GM12878 (cell line): ENCODE data around the gene STK32A. TPM values are rescaled to one million over a fixed set of nuclear protein-coding genes. Genes with fewer than 3 reads are reported as not detected.

Experiments
- ATAC-seq: fragments of 200-7000 bp; cut with Tn5 transposase; 3 replicates; pipeline ENCODE4 v1.9.1; 2020; ENCODE audit warnings: mild to moderate bottlenecking, moderate library complexity
- BruUV-seq: library from RNA; stranded (reverse); fragments of 400-500 nt; replicated peaks from 2 replicates; lab custom pipeline; 2021; lab: Mats Ljungman, UMichigan
- CTCF ChIA-PET: fragments of 300-600 bp; sonication (Branson Sonifier 250); formaldehyde crosslinking; extraction: SDS; loops from one replicate; lab custom pipeline; 2021; ENCODE audit warnings: inconsistent platforms; lab: Yijun Ruan, JAX
- POLR2A ChIA-PET: fragments of 350-600 bp; formaldehyde crosslinking; extraction: SDS; loops from one replicate; lab custom pipeline; 2021; ENCODE audit warnings: inconsistent platforms; lab: Charles Lee
- RAD21 ChIA-PET: fragments of 300-600 bp; sonication (Branson Sonifier 250); formaldehyde crosslinking; loops from one replicate; lab custom pipeline; 2023; ENCODE audit warnings: antibody characterized with exemption; ENCODE audit not compliant: unreplicated experiment; lab: Charles Lee
- SMC1A ChIA-PET: fragments of 300-600 bp; sonication (Branson Sonifier 250); formaldehyde crosslinking; loops from one replicate; lab custom pipeline; 2023; ENCODE audit not compliant: unreplicated experiment, uncharacterized antibody; lab: Charles Lee
- DNase-seq: peaks from one replicate; pipeline ENCODE4 v3.0.0-alpha.2; 2011; ENCODE audit warnings: low read depth, low spot score
- FAIRE-seq: peaks from 3 replicates; lab custom pipeline; 2011; peaks lifted over from hg19 to GRCh38; lab: Jason Lieb, UNC
- H2AFZ ChIP-seq: 2 replicates; pipeline ENCODE4 v1.6.0; 2011; ENCODE audit warnings: low read depth, low read length, control low read depth; ENCODE audit not compliant: control insufficient read depth
- H3K27ac ChIP-seq: 2 replicates; pipeline ENCODE4 v1.5.1; 2011; ENCODE audit warnings: control low read depth; ENCODE audit not compliant: control insufficient read depth, insufficient read depth
- H3K27me3 ChIP-seq, 2 experiments: replicated peaks in 1 of 2; 2 replicates each; pipeline versions ENCODE4 v1.6.0 to v1.6.1; 2011; ENCODE audit warnings: low read length in 1 of 2; ENCODE audit not compliant: control insufficient read depth in 2 of 2, insufficient read depth in 2 of 2
- H3K36me3 ChIP-seq, 2 experiments: 2 replicates each; pipeline ENCODE4 v1.5.1; 2011; ENCODE audit warnings: low read length in 1 of 2; ENCODE audit not compliant: control insufficient read depth in 2 of 2, insufficient read depth in 2 of 2
- H3K4me1 ChIP-seq: 2 replicates; pipeline ENCODE4 v1.6.1; 2011; ENCODE audit warnings: mild to moderate bottlenecking, low read length, moderate library complexity, mixed read lengths; ENCODE audit not compliant: control insufficient read depth, insufficient read depth
- H3K4me2 ChIP-seq: 2 replicates; pipeline ENCODE4 v1.6.0; 2011; ENCODE audit warnings: control low read depth; ENCODE audit not compliant: control insufficient read depth, insufficient read depth
- H3K4me3 ChIP-seq: fragments of 200-600 bp; sonication (generic); 2 replicates; pipeline ENCODE4 v1.5.1; 2016
- H3K79me2 ChIP-seq: 2 replicates; pipeline ENCODE4 v1.6.0; 2011; ENCODE audit warnings: low read length; ENCODE audit not compliant: control insufficient read depth, insufficient read depth
- H3K9ac ChIP-seq: 2 replicates; pipeline ENCODE4 v1.8.0; 2011; ENCODE audit warnings: low read length, control low read depth, mixed read lengths; ENCODE audit not compliant: control insufficient read depth, insufficient read depth
- H3K9me3 ChIP-seq: replicated peaks from 3 replicates; pipeline ENCODE4 v1.5.1; 2011; ENCODE audit warnings: mild to moderate bottlenecking, low read length; ENCODE audit not compliant: control insufficient read depth, insufficient read depth
- H4K20me1 ChIP-seq: 2 replicates; pipeline ENCODE4 v1.6.0; 2011; ENCODE audit not compliant: control insufficient read depth, insufficient read depth
- EED ChIP-seq: sonication (generic); IDR thresholded peaks from 2 replicates; pipeline ENCODE4 v1.6.1; 2016; ENCODE audit warnings: antibody characterized with exemption, low read depth
- NR2F1 ChIP-seq: fragments of 450-650 bp; conservative IDR thresholded peaks from 2 replicates; pipeline ENCODE4 v1.6.1; 2017; ENCODE audit warnings: mild to moderate bottlenecking
- PBX3 ChIP-seq: IDR thresholded peaks from 2 replicates; pipeline ENCODE4 v1.6.1; 2011; ENCODE audit warnings: mild to moderate bottlenecking, low read depth, low read length, moderate library complexity; ENCODE audit not compliant: insufficient replicate concordance
- POLR2A ChIP-seq: IDR thresholded peaks from 2 replicates; pipeline ENCODE4 v1.6.1; 2011; ENCODE audit warnings: low read depth, mild to moderate bottlenecking, low read length
- SMC3 ChIP-seq: IDR thresholded peaks from 2 replicates; pipeline ENCODE4 v1.6.1; 2011; ENCODE audit warnings: low read length, improper control_type of control experiment, borderline replicate concordance
- ZBTB11 ChIP-seq: fragments of 450-650 bp; formaldehyde crosslinking; IDR thresholded peaks from 2 replicates; pipeline ENCODE4 v1.5.0; 2022; ENCODE audit warnings: mild to moderate bottlenecking, missing genetic modification characterization
- ZNF687 ChIP-seq: fragments of 450-650 bp; IDR thresholded peaks from 2 replicates; pipeline ENCODE4 v1.6.1; 2017; ENCODE audit warnings: mild to moderate bottlenecking, moderate library complexity
- WGBS: methylation state at CpG from one replicate; pipeline ENCODE4 v1.1.6; 2016; ENCODE audit warnings: low lambda C conversion rate; ENCODE audit not compliant: insufficient replicate concordance, insufficient coverage; ENCODE audit errors: missing lambda C conversion rate; 5-methylcytosine and 5-hydroxymethylcytosine counted together
- in situ Hi-C: fragments of 300-500 bp; cut with MboI; formaldehyde crosslinking; loops from 9 replicates; pipeline ENCODE4 v1.14.3; 2018; ENCODE audit warnings: mixed read lengths
- intact Hi-C: fragments of 100-400 bp; cut with micrococcal nuclease; formaldehyde crosslinking; loops from one replicate; pipeline ENCODE4 v1.14.2; 2022; ENCODE audit not compliant: unreplicated experiment
- polyA plus RNA-seq, 11 experiments: library from polyadenylated mRNA; depleted of rRNA in 4 of 11; unstranded in 6 of 11; stranded (reverse) in 5 of 11; fragments of >200 nt; fragmentation: Nextera tagmentation in 4 of 11; fragmentation: Illumina TruSeq in 1 of 11; extraction: Ambion mirVana in 4 of 11; extraction: Trizol in 1 of 11; gene quantifications; 1 replicate in 1 of 11; 2 replicates in 10 of 11; pipeline versions ENCODE4 v1.2.1 to v1.2.3, GENCODE V29; 2011 to 2016; ENCODE audit warnings: inconsistent platforms in 2 of 11, missing spikeins in 2 of 11, low read depth in 1 of 11
- total RNA-seq, 4 experiments: library from RNA; depleted of rRNA in 3 of 4; stranded (reverse); fragments of >200 nt in 3 of 4; fragmentation: Illumina TruSeq in 1 of 4; extraction: Trizol in 1 of 4; gene quantifications; 2 replicates each; pipeline versions ENCODE4 v1.2.1 to v1.2.3, GENCODE V29; 2013 to 2021

The STK32A gene
- total and polyA plus RNA-seq, 10 of the 15 experiments (the other 5 are each of a cell fraction or from before 2014, with no cell fraction given) = under 0.01 to 0.10 TPM; not detected in 8

GRCh38 chr5:147306351-147306750 lies 71.5 kb downstream of the STK32A start:
- no peak for ATAC-seq
- Histone ChIP-seq H3K27ac (no peak overlapping the region), H3K36me3 (no peaks in the 10 kb centered on the region), H3K79me2 (no peaks in the 10 kb centered on the region)
- CTCF ChIA-PET = no interaction called here
- SMC1A ChIA-PET = interaction anchor here (1.1 kb wide), 1 partner anchor 23 kb away, joined by 3 read pairs; no protein-coding TSS in a partner anchor
- TF ChIP-seq NR2F1 (no peak), EED (no peak), SMC3 (no peak)
- TF ChIP-seq, all 136 proteins: peak for 0
- H3K27me3 ChIP-seq = no peaks in the 10 kb centered on the region; a peak in 1 of 4 replicates
- H4K20me1 ChIP-seq = no peaks in the 10 kb centered on the region
- in situ Hi-C loops = no loop called here
- FAIRE-seq (no peak), DNase-seq (no peak)
- H3K4me2 ChIP-seq = no peak overlapping the region
- H3K9me3 ChIP-seq = no peaks in the 10 kb centered on the region
- no TSS peak for BruUV-seq
- H2AFZ ChIP-seq = no peak overlapping the region
- H3K9ac ChIP-seq = no peak overlapping the region
- H3K4me1 ChIP-seq = no peaks in the 10 kb centered on the region
- ChIA-PET POLR2A (no interaction called here), RAD21 (no interaction called here)
- H3K4me3 ChIP-seq = no peak overlapping the region
- intact Hi-C loops = no loop called here

- Histone ChIP-seq H3K4me2 (no peak overlapping the region), H3K79me2 (no peaks in the 10 kb centered on the region), H3K27me3 (no peaks in the 10 kb centered on the region; a peak in 1 of 4 replicates), H4K20me1 (no peaks in the 10 kb centered on the region), H3K4me1 (no peaks in the 10 kb centered on the region), H3K27ac (no peak overlapping the region), H3K9me3 (no peaks in the 10 kb centered on the region), H3K36me3 (no peaks in the 10 kb centered on the region), H3K9ac (no peak overlapping the region), H2AFZ (no peak overlapping the region), H3K4me3 (no peak overlapping the region)
- SMC1A ChIA-PET = no interaction called here
- RAD21 ChIA-PET = interaction anchor here (1.0 kb wide), 1 partner anchor 16 kb away, joined by 4 read pairs; no protein-coding TSS in a partner anchor
- intact Hi-C loops (no loop called here), in situ Hi-C loops (no loop called here)
- CTCF ChIA-PET = interaction anchor here (0.7 kb wide), 1 partner anchor 37 kb away, joined by 7 read pairs; no protein-coding TSS in a partner anchor
- no peak for FAIRE-seq
- DNase-seq = no peak
- TF ChIP-seq PBX3 (no peak), ZBTB11 (CRISPR knock-in tag) (no peak), POLR2A (no peak), ZNF687 (no peak)
- WGBS = 13% methylated on average over 4 of the region's 4 CpGs
- no peak for ATAC-seq
- BruUV-seq = no TSS peak
- POLR2A ChIA-PET = no interaction called here
Measured at GRCh38 chr5:147307170-147307569, 72.3 kb downstream of the STK32A start.
